Epithelial cell of proximal tubule (primary cell): ENCODE data around the gene TTC32. TPM values are rescaled to one million over a fixed set of nuclear protein-coding genes. Genes with fewer than 3 reads are reported as not detected.

Experiments
- DNase-seq: peaks from one replicate; pipeline ENCODE4 v3.0.0-alpha.2; 2011; ENCODE audit warnings: low read depth
- H3K4me3 ChIP-seq: 2 replicates; pipeline ENCODE4 v1.5.1; 2011; ENCODE audit warnings: low read depth, mild to moderate bottlenecking, low read length
- CTCF ChIP-seq: conservative IDR thresholded peaks from 2 replicates; pipeline ENCODE4 v1.5.1; 2012; ENCODE audit warnings: low read depth, mild to moderate bottlenecking, low read length
- total RNA-seq: library from RNA; depleted of rRNA; stranded (reverse); fragments of >200 nt; gene quantifications from 2 replicates; pipeline ENCODE4 v1.2.3, GENCODE V29; 2015

TTC32 gene
- total RNA-seq, 1 donor from 2014 or later = 6.5 TPM

- no peak for TF ChIP-seq CTCF
- DNase-seq = no peak
- H3K4me3 ChIP-seq = no peak overlapping the region
Observed at GRCh38 chr2:19888831-19889230, 13.0 kb downstream of the TTC32 start.

- no peak for DNase-seq
- TF ChIP-seq CTCF = no peak
- H3K4me3 ChIP-seq = no peak overlapping the region
Observed at GRCh38 chr2:19887510-19887909, 14.3 kb downstream of the TTC32 start.

- DNase-seq = no peak
- no peak for TF ChIP-seq CTCF
- no peak overlapping the region for H3K4me3 ChIP-seq
Observed at GRCh38 chr2:19886261-19886660, 15.5 kb downstream of the TTC32 start.

- no peak for TF ChIP-seq CTCF
- H3K4me3 ChIP-seq = no peak overlapping the region
- no peak for DNase-seq
Observed at GRCh38 chr2:19885791-19886190, 16.0 kb downstream of the TTC32 start.

GRCh38 chr2:19883971-19884720 is 17.6 kb downstream of the TTC32 start:
- TF ChIP-seq CTCF = no peak
- no peak for DNase-seq
- no peak overlapping the region for H3K4me3 ChIP-seq

- TF ChIP-seq CTCF = no peak
- DNase-seq = no peak
- H3K4me3 ChIP-seq = no peak overlapping the region
Observed at GRCh38 chr2:19883486-19883885, 18.3 kb downstream of the TTC32 start.

GRCh38 chr2:19882286-19882685 is 19.5 kb downstream of the TTC32 start:
- no peak for TF ChIP-seq CTCF
- no peak for DNase-seq
- no peak overlapping the region for H3K4me3 ChIP-seq
